NCI-H1930 (cell line): ENCODE data around the gene DLX3.
"Not testable (repeated sequence)": the region's sequence is repeated elsewhere in the genome, so short reads cannot be mapped to it uniquely, and the experiment has no call there.

Experiments
- DNase-seq, 2 experiments: peaks; one replicate each; lab custom pipeline; 2025; lab: John Stamatoyannopoulos, UW

Gene DLX3

GRCh38 chr17:49995055-49995738, at the start of gene DLX3:
Gene DLX3 (minus strand): TSS chr17:49995224. CDS start chr17:49994998, 226 bp downstream.
- DNase-seq, result peak in 1 of 2 experiments; percentile 30

GRCh38 chr17:50044483-50044882, 49.5 kb upstream of the DLX3 start:
- DNase-seq, result no peak

- no peak for DNase-seq
These were observed 48.5 kb upstream of the DLX3 start for GRCh38 chr17:50043290-50044148.

GRCh38 chr17:50042211-50042610, 47.2 kb upstream of the DLX3 start:
- DNase-seq, result no peak

- DNase-seq, result not testable (repeated sequence)
These were observed 45.5 kb upstream of the DLX3 start for GRCh38 chr17:50040496-50040895.

- DNase-seq, result no peak
These were observed 44.0 kb upstream of the DLX3 start for GRCh38 chr17:50039058-50039457.

GRCh38 chr17:50037321-50038107, 42.5 kb upstream of the DLX3 start:
- no peak for DNase-seq

- no peak for DNase-seq
These were observed 41.6 kb upstream of the DLX3 start for GRCh38 chr17:50036455-50037261.

GRCh38 chr17:50035945-50036344, 40.9 kb upstream of the DLX3 start:
- DNase-seq, result no peak

- DNase-seq, result no peak
These were observed 40.4 kb upstream of the DLX3 start for GRCh38 chr17:50035421-50035879.

GRCh38 chr17:50034498-50035364, 39.7 kb upstream of the DLX3 start:
- DNase-seq, result no peak

GRCh38 chr17:50033316-50033715, 38.3 kb upstream of the DLX3 start:
- no peak for DNase-seq

- no peak for DNase-seq
These were observed 34.2 kb upstream of the DLX3 start for GRCh38 chr17:50029185-50029584.

- no peak for DNase-seq
These were observed 33.7 kb upstream of the DLX3 start for GRCh38 chr17:50028736-50029120.

- no peak for DNase-seq
These were observed 33.1 kb upstream of the DLX3 start for GRCh38 chr17:50027881-50028735.

GRCh38 chr17:50027172-50027880, 32.3 kb upstream of the DLX3 start:
- peak in 1 of 2 experiments; percentile 43 for DNase-seq

GRCh38 chr17:50026837-50027171, 31.8 kb upstream of the DLX3 start:
- DNase-seq, result peak; percentile 49 to 71

- no peak for DNase-seq
These were observed 31.1 kb upstream of the DLX3 start for GRCh38 chr17:50026046-50026675.

GRCh38 chr17:50024808-50025207, 29.8 kb upstream of the DLX3 start:
- DNase-seq, result no peak
